Stimulated activated CD4-positive, alpha-beta T cell treated with anti-CD3 and anti-CD28 coated beads, Interleukin-2, amount 100 ng/mL, for 4 hours (primary cell): ENCODE data around the gene FOXP1.

Experiments
- DNase-seq: peaks from one replicate; pipeline ENCODE4 v3.0.0-alpha.2; 2020; ENCODE audit warnings: low read depth

Gene FOXP1

DNA sequence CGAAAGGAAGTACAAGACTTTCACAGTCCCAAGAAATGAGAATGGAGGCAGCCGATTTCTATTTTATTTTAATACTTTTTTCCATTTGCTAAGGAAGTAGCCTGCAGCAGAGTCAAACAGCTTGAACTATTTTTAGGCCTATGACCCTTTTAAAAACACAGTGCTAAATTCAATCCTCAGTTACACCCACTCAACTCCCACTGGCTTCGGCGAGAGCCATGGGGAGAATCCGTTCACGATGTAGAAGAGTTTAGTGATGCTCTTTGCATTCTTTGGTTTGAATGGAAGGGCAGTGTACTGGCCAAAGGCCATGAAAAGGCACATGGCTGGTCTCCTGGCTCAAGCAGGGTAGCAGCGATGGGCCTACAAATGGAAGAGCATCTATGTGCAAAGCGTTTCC is 343.5 kb downstream of the FOXP1 start:
- no peak for DNase-seq

DNA sequence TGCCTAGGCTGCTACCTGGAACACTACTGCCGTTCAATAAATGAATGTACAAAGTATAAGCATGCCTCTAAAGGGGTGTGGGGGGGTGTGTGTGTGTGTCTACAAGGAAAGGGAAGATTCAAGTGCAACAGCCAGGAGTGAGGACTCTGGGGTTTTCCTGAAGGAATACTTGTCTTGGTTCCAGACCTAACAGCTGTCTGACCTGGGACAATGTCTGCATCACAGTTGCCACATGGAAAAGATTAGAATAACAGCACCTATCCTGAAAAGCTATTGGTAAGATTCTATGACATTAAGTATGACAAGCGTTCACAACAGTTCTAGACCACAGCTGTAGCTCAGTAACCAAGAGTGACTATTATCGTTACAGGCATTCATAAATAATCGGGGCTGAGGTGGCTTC is 345.2 kb downstream of the FOXP1 start:
- DNase-seq: no peak

DNA sequence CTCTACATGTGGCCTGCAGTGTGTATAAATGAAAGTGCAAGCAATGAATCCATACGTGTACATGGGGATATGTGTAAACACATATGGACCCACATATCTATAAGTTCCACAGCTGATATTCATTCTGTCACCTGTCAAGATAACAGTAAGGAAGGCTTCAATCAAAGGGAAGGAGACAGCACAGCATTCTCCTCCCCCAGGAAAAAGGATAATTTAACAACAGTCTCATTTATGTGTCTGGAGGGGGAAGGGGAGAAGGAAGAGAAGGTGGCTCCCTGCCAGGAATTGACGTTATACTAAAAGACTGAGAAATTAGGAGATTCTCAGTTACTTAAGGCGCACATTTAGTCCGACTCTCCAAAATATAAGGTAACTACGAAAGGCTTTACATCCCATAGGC is 345.9 kb downstream of the FOXP1 start:
- no peak for DNase-seq

DNA sequence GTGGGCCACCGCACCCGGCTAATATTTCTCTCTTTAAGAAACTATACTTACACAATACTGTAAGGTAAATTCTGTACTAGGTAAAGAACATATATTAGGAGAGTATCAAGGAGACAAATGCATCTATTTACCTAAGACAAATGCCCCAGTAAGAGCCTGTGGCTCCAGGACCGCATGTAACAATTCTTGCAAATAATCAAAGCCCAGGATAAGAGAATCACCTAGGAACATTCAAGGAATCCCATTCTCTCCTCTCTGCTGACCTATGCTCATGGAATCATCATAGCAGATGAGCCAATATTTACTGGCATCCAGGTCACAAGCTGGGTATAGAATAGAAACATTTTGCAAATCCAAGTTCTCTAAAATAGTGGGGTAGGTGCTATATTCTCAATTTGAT is 347.7 kb downstream of the FOXP1 start:
- no peak for DNase-seq

DNA sequence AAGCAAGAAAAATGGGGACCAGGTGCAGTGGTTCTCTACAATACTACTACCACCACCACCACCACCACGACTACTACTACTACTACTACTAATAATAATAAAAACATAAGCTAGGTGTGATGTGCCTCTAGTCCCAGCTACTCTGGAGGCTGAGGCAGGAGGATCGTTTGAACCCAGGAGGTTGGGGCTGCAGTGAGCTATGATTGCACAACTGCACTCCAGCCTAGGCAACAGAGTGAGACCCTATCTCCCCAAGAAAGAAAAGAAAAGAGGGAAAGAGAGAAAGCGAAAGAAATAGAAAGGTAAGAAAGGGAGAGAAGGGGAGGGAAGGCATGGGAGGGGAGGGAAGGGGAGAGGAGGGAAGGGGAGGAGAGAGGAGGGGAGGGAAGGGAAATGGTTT is 350.6 kb downstream of the FOXP1 start:
- DNase-seq: no peak

DNA sequence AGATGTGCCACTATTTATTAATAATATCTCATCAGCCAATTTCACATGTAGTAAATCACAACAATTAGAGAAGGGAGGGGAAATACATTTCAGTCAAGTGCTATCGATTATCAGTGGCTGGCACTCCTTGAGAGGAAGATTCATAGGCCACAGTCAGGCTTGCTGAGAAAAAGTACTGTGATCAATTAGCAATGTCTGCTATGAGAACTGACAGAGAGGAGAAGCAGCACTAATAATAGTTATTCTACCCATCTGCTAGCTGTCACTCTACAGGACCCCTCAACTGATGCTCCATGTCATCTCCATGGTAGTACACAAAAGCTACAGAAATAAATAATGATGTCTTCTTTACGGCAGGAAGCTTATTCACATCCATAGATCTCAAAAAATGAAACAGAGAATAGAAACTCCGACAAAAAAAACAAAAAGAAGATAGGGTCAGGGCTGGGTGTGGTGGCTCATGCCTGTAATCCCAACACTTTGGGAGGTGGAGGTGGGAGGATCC is 351.3 kb downstream of the FOXP1 start:
- DNase-seq: no peak

DNA sequence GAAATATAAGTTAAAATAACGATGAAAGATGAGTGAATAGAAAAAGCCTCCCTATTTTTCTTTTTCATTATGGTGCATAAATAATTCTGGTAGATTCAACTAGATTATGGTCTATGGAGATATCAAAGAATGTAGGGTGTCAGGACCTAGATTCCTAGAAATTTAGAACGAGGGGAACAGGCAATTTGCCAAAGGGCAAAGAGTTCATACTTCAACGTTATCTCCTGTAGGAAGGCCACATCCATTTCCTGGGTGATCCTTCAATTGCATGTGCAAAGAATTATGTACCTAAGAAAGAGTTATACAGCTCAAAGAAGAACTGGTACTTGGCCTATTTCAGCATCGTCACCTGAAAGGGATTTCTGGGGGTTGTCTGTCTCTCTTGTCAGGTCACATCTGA is 351.8 kb downstream of the FOXP1 start:
- no peak for DNase-seq

DNA sequence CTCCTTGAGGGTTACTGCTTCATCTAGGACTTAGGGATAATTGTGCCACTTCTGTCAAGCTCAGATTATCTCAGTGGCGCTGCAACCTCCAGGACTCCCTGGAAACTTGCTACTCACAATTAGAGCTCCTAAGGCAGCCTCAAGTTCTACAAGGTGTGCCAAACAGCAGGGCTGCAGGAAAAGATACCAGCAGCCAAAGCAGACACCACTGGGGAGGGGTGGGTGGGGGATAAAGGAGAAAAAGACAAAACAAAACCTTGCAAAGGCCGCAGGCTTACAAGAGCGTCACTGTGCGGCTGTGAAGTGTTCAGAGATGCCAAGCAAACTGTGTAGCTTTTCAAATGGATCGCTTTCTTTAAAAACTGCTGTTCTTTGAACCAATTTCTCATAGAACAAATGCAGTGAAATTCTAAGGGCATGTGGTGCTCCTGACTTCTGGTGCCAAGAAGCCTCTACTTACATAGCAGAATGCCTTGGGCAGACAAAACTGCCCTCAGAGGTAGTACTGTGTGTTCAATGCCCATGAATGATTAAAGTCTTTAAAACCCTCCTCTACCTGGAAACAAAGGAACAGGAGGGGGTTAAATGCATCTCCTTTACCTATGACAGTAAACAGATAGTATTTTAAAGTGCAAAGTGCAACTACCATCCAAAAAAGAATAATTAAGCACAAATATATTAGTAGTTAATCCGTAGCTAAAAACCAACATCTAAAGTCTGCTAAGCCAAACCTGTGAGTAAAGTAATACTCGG is 353.4 kb downstream of the FOXP1 start:
- DNase-seq: no peak

DNA sequence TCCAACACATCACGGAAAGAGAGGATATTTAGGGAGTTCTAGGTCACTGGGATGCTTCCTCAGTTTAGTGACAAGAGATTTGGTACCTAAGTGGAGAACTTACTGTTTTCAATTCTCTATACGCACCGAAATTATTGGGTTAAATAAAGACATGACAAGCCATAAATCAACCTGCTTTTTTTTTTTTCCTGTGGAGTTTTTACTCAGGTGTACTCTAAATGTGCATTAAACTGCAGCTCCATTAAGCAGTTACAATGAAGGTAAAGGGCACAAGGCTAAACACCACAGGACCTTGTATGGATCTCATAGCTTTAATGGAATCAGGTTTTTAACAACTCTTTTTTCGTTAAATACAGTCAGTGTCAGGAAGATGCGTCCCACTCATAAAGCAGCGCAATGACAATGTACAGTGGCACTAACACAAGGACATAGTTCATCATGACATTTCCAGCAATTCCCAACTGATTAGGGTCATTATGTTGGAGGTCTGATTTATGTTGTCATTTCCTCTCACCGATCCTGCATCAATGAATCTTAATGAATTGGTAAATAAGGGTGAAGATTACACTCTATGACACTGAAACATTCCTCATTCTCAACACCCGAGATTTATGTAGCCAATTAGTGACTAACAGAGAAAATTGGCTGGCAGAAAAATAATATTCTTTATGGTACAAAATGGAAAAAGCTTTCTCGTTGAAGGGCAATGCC is 355.2 kb downstream of the FOXP1 start:
- DNase-seq: no peak

DNA sequence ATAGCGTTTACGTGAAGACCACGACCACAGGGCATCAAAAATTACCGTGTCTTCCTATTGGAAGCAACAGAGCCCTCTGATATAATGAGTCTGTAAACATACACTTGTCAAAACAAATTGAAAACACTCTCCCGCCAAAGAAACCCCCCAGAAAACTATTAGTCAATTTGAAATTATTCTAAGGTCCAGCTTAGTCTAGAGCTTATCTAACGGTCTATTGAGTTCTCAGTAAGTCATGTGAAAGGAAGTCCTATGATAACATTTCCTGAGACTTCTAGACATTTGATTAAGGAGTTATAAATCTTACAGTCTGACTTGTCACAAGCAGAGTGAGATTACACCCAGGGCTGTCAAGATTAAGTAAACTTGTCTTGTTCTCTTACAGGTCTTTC is 356.3 kb downstream of the FOXP1 start:
- DNase-seq: no peak

DNA sequence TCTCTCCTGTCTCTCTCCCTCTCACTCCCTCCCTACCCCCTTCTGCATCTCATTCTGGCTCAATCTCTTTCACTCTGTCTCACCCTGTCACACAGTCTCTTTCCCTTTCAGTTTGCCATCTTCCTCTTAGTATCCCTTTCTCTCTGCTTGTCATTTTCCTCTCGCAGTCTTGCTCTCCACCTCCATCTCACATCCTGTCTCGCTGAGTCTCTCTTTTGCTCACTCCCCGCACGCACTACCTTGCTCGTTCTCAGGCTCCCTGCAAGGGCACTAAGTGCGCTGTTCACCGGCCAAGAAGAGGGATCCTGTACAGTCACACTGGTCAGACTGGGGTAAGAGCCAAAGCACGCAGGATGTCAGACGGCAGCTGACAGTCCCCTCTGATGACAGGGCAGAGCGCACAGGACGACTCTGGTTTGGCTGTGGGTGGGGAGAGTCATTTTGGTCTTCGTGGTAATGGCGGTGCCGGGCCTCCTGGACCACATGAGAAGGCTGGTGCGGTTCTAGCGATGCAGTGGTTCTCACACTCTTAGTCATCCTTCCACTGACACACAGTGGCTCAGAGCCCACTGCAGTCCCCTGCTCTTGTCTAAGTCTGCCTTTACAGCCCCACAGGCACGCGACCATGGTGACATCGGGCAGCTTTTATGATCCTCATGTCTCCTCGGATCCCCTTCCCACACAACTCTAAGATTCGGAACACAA is 356.8 kb downstream of the FOXP1 start:
- DNase-seq: peak; percentile 85

DNA sequence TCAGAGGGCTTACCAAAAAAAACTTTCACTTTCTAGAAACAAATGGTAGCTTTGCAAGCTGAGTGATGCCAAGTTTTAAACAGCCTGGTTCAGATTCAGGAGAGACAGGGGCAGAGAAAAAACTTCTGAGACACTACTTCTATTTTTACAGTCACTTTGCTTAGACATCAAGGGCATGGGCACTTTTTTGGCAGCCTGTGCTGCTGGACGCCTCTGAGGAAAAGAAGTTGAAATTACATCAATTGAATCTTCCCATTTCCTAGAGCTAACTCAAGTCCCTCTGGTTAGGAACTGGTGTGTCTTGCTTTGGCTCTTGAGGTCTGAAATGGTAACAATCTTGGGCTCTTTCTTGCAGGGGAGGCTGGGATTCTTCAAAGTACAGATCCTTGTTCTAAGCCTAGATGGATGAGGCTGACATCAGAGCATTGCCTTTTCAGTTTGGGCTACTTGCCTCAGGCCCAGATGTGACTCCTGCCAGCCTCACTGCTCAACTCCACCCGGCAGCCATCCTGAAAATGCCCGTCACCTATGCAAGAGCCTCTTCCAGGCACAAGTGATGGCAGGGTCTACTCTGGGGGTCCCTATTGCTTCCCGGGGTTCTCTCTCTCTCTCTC is 357.5 kb downstream of the FOXP1 start:
- no peak for DNase-seq

DNA sequence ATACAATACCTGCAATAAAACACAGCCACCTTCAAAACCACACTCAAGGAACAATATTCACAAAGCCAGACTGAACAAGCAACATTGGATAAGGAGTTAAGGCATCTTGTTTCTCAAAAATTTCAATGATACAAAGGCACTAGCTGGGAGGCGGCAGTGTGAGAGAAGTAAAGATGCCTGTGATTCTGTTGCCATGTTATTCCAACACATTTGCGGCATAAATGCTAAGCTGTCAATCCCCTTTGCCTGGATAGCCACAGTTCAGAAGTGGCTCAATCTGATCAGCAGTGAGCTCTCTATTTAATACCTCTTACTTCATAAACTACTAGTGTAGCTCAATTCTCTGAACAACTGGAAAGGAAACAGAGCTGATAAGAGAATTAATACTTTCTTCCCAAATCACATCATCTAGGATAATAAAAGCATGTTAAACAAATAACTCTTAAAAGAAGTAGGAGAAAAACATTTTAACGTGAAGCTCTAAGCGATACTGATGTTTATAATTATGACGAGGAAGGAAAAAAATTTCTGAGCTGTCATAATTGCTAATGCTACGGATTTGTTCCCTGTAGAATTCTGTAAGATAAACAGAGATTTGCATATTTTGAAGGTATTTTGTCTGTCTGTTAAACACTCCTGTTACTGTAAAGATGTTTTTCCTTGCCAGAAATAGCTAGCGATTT is 358.4 kb downstream of the FOXP1 start:
- DNase-seq: no peak

DNA sequence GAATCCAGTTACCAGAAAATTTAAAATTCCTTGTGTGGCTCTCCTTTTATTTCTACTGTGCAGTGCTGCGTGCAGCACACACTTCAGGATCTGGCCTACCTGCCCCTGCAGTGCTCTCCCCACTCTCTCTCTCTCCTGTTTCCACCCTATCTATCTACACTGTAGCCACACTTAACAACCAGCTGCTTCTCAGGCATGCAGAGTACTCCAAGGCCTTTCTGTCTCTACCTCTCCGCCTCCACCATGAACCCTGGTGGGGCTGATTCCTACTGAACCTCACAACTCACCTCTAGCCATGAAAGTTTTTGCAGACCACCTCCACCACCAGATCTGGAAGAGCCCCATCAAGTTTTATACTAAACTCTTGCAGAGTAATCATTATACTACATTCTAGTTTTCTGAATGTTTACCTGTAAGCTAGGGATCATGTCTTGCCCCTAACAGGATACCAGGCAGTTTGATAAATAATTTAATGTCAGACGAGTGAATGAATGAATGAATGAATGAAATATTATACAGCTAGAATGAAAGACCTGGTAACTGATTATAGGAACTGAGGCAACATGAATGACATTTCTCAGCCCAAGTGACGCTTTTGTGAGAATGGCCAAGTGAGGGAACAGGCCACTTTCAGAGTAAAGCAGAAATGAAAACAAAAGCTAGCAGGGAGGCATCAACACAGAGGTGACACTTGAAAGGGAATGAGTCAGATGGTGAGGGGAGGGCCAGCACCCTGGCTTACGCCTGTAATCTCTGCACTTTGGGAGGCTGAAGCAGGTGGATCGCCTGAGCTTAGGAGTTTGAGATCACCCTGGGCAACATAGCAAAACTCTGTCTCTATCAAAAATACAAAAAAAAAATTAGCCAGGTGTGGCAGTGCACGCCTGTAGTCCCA is 363.5 kb downstream of the FOXP1 start:
- peak; percentile 54 for DNase-seq

DNA sequence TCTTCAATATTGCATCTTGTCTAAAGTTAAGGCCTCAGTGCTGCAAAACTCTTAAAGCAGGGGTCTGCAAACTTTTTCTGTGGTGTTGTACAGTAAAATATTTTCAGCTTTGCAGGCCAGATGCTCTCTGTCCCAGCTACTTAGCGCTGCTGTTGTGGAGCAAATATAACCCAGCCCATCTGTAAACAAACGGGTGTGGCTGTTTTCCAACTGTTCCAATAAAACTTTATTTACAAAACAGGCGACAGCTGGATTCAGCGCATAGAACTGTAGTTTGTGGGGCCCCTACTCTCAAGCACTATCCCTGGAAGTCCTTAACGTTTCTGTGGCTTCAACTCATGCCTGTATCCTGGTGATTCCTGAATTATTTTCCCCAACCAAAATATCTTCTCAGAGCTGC is 365.0 kb downstream of the FOXP1 start:
- no peak for DNase-seq

DNA sequence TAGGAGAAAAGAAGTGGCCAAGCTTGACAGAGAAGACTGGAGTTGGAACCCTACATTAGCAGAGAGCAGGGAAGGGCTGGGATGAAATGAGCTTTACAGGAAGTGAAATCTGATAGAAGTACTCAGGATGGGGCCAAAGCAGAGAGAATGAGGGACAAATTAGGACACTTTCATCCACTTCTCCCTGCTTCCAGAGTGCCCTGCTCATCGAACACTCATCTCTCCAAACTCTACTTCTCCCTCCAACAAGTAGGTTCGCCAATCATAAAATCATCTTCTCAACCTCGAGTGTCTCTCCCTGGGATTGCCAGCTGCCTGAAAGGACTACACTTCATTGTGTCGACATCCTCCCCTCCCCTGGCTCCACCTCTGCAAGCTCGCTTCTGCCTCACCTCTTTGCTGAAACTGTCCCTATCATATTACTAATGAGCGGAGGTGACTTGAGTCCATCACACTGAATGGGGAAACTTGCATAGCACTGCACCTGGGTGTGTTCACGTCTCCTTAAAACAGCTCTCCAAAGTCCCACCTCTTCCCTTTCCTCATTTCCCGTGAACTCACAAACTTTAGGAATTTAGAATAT is 365.8 kb downstream of the FOXP1 start:
- DNase-seq: no peak

DNA sequence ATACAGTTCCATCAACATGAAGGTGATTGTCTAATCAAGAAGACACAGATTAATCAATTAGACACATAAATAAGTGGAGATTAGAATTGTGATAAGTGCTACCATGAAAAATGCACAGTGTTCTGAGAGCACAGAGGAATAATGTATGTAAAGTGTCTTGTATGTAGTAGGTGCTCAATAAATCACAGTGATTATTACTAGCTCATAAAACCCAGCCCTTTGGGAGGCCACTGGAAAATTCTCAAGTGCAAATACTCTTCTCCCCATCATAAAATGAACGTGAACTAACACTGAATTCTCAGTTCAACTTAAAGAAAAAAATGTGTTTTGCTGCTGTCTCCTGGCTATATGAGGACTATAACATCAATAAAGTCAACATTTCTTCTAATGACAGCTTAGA is 368.2 kb downstream of the FOXP1 start:
- DNase-seq: no peak

DNA sequence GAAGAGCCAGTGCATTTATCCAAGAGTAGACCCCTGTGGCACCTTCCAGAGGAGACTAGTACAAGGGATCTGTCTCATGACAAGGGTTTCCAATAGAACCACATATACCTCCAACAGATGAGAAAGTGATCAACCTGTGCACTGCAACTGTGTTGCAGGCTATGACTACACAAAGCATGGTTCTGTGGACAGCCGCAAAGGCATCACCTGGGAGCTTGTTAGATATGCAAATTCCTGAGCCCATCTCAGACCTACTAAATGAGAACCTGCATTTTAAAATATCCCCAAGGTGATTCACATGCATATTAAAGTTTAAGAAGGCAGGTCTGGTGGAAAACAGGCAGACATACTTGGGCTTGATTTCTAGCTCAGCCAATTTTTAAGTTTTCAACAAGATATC is 368.7 kb downstream of the FOXP1 start:
- DNase-seq: no peak

DNA sequence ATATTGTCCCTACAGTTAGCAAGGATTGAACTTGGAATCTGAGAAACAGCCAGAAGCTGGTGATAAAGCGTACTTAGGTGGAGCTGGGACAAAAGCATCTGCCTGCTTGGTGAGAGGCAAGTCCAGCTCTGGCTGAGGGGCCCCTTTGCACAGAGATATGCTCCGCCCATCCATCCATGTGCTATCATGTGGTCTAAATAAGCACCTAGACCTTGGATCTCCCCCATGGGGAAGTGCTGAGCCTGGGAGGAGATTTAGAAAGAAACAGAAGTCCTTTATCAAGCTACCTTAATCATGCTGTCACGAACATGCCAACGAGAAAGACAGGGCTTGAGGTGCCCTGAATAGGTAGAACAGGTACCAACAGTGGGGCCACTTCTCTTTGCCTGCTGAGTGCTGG is 369.5 kb downstream of the FOXP1 start:
- no peak for DNase-seq

DNA sequence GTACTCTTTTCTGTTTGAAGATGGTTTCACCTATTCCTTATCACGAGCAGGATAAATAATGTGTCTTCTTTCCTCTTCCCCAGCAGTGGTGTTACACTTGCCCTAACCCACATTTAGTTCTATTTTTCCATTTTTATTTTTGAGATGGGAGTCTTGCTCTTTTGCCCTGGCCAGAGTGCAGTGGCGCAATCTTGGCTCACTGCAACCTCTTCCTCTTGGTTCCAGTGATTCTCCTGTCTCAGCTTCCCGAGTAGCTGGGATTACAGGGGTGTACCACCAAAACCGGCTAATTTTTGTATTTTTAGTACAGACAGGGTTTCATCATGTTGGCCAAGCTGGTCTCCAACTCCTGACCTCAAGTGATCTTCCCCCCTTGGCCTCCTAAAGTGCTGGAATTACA is 372.4 kb downstream of the FOXP1 start:
- no peak for DNase-seq
